Neural cell (in vitro differentiated cells): ENCODE results near the gene NEFH. TPM values are rescaled to one million over a fixed set of nuclear protein-coding genes. Genes with fewer than 3 reads are reported as not detected.

ENCODE experiments used
- H2AFZ ChIP-seq: fragments of 200-600, 300-800 bp; sonication (generic), shearing (Covaris generic); 2 replicates; pipeline ENCODE4 v1.6.0; 2014; ENCODE audit warnings: low read depth, mild to moderate bottlenecking, antibody characterized with exemption, low read length, moderate library complexity
- H3F3A ChIP-seq: fragments of 200-600 bp; shearing (Covaris generic); 2 replicates; pipeline ENCODE4 v1.6.1; 2016; ENCODE audit warnings: mild to moderate bottlenecking, moderate library complexity, mixed read lengths, antibody characterized with exemption, low read length; ENCODE audit not compliant: insufficient read depth, poor library complexity, severe bottlenecking
- H3K27ac ChIP-seq: fragments of 200-600, 300-800 bp; sonication (generic), shearing (Covaris generic); 2 replicates; pipeline ENCODE4 v1.5.1; 2014; ENCODE audit warnings: mild to moderate bottlenecking, low read length, moderate library complexity
- H3K27me3 ChIP-seq: fragments of 300-800, 200-600 bp; sonication (generic), shearing (Covaris generic); 2 replicates; pipeline ENCODE4 v1.6.0; 2014; ENCODE audit warnings: mild to moderate bottlenecking, low read depth, low read length, moderate library complexity; ENCODE audit not compliant: insufficient read depth
- H3K36me3 ChIP-seq: fragments of 300-800, 200-600 bp; sonication (generic), shearing (Covaris generic); 2 replicates; pipeline ENCODE4 v1.5.1; 2014; ENCODE audit warnings: mild to moderate bottlenecking, antibody characterized with exemption, low read length, moderate library complexity; ENCODE audit not compliant: insufficient read depth
- H3K4me2 ChIP-seq: fragments of 300-800, 200-600 bp; sonication (generic), shearing (Covaris generic); 2 replicates; pipeline ENCODE4 v1.6.0; 2014; ENCODE audit warnings: mild to moderate bottlenecking, low read length
- H3K4me3 ChIP-seq: fragments of 300-800, 200-600 bp; sonication (generic), shearing (Covaris generic); 2 replicates; pipeline ENCODE4 v1.5.1; 2014; ENCODE audit warnings: mild to moderate bottlenecking, low read length, moderate library complexity
- H3K79me2 ChIP-seq: fragments of 200-600 bp; shearing (Covaris generic); replicated peaks from 2 replicates; pipeline ENCODE4 v1.6.0; 2014; ENCODE audit warnings: mild to moderate bottlenecking, low read length, moderate library complexity; ENCODE audit not compliant: insufficient read depth
- H3K9ac ChIP-seq: fragments of 300-800, 200-600 bp; sonication (generic), shearing (Covaris generic); 2 replicates; pipeline ENCODE4 v1.6.1; 2016; ENCODE audit warnings: mild to moderate bottlenecking, low read length, mixed read lengths
- H3K9me2 ChIP-seq: fragments of 200-600 bp; shearing (Covaris generic); 2 replicates; pipeline ENCODE4 v1.6.1; 2016; ENCODE audit warnings: mild to moderate bottlenecking, low read length, mixed read lengths; ENCODE audit not compliant: insufficient read depth
- H3K9me3 ChIP-seq: fragments of 200-600, 300-800 bp; sonication (generic), shearing (Covaris generic); 2 replicates; pipeline ENCODE4 v1.6.1; 2016; ENCODE audit warnings: mild to moderate bottlenecking, mixed run types, low read length, moderate library complexity, mixed read lengths
- H4K20me1 ChIP-seq: fragments of 200-600 bp; shearing (Covaris generic); 2 replicates; pipeline ENCODE4 v1.6.1; 2016; ENCODE audit warnings: mild to moderate bottlenecking, mixed run types; ENCODE audit not compliant: insufficient read depth
- CTCF ChIP-seq: fragments of 450-650 bp; IDR thresholded peaks from 2 replicates; pipeline ENCODE4 v1.5.1; 2014; ENCODE audit warnings: antibody characterized with exemption, mild to moderate bottlenecking, moderate library complexity; ENCODE audit not compliant: poor library complexity, severe bottlenecking
- EP300 ChIP-seq: fragments of 450-650 bp; conservative IDR thresholded peaks from 2 replicates; pipeline ENCODE4 v1.6.1; 2014; ENCODE audit warnings: antibody characterized with exemption, mild to moderate bottlenecking, moderate library complexity; ENCODE audit not compliant: poor library complexity, severe bottlenecking
- EZH2 ChIP-seq: fragments of 200-600, 300-800 bp; shearing (Covaris generic), sonication (generic); IDR thresholded peaks from 2 replicates; pipeline ENCODE4 v1.6.1; 2014; ENCODE audit warnings: antibody characterized with exemption, low read length, borderline replicate concordance, mild to moderate bottlenecking; ENCODE audit not compliant: insufficient read depth, poor library complexity, severe bottlenecking
- MXI1 ChIP-seq: fragments of 450-650 bp; conservative IDR thresholded peaks from 2 replicates; pipeline ENCODE4 v1.6.1; 2014; ENCODE audit warnings: antibody characterized with exemption, mild to moderate bottlenecking; ENCODE audit not compliant: poor library complexity, severe bottlenecking
- POLR2AphosphoS5 ChIP-seq: IDR thresholded peaks from 2 replicates; pipeline ENCODE4 v1.6.1; 2012
- RAD21 ChIP-seq: fragments of 450-650 bp; conservative IDR thresholded peaks from 2 replicates; pipeline ENCODE4 v1.6.1; 2014; ENCODE audit warnings: antibody characterized with exemption, mild to moderate bottlenecking, moderate library complexity
- REST ChIP-seq: IDR thresholded peaks from 2 replicates; pipeline ENCODE4 v1.6.1; 2012; ENCODE audit warnings: borderline replicate concordance
- SMC3 ChIP-seq: fragments of 450-650 bp; conservative IDR thresholded peaks from 2 replicates; pipeline ENCODE4 v1.6.1; 2014; ENCODE audit warnings: antibody characterized with exemption, mild to moderate bottlenecking, moderate library complexity; ENCODE audit not compliant: poor library complexity
- TAF1 ChIP-seq: IDR thresholded peaks from 2 replicates; pipeline ENCODE4 v1.6.1; 2012; ENCODE audit warnings: low read depth
- polyA plus RNA-seq: library from polyadenylated mRNA; depleted of rRNA; stranded (reverse); fragments of >200 nt; gene quantifications from 2 replicates; pipeline ENCODE4 v1.2.3, GENCODE V29; 2014

Gene NEFH
- polyA plus RNA-seq, 1 donor from 2014 or later: 0.05 TPM

- no peaks in the 10 kb centered on the region for H3K9me2 ChIP-seq
- TF ChIP-seq RAD21: no peak
- no peak for TF ChIP-seq CTCF
- no peak for TF ChIP-seq POLR2AphosphoS5
- TF ChIP-seq EP300: no peak
- no peak for TF ChIP-seq MXI1
- TF ChIP-seq SMC3: no peak
- no peak for TF ChIP-seq EZH2
- no peak for TF ChIP-seq TAF1
- TF ChIP-seq REST: no peak
- no peaks in the 10 kb centered on the region for H3K27me3 ChIP-seq
- H3K79me2 ChIP-seq: no peaks in the 10 kb centered on the region
- no peak overlapping the region for H3K4me3 ChIP-seq
- H3F3A ChIP-seq: no peaks in the 10 kb centered on the region
- H2AFZ ChIP-seq: no peak overlapping the region
- no peaks in the 10 kb centered on the region for H3K9me3 ChIP-seq
- no peak overlapping the region for H3K27ac ChIP-seq
- no peaks in the 10 kb centered on the region for H4K20me1 ChIP-seq
- no peak overlapping the region for H3K4me2 ChIP-seq
- H3K9ac ChIP-seq: no peak overlapping the region
- no peaks in the 10 kb centered on the region for H3K36me3 ChIP-seq
Observed at GRCh38 chr22:29443861-29444792, 35.9 kb upstream of the NEFH start.

- H3K9ac ChIP-seq: no peak overlapping the region
- no peak overlapping the region for H3K4me2 ChIP-seq
- no peak overlapping the region for H2AFZ ChIP-seq
- H3K79me2 ChIP-seq: no peaks in the 10 kb centered on the region
- TF ChIP-seq TAF1 (no peak), SMC3 (no peak), REST (no peak), MXI1 (no peak), POLR2AphosphoS5 (no peak), CTCF (no peak), EZH2 (no peak)
- H3K4me3 ChIP-seq: no peak overlapping the region
- no peaks in the 10 kb centered on the region for H3K9me3 ChIP-seq
- H4K20me1 ChIP-seq: no peaks in the 10 kb centered on the region
- no peak overlapping the region for H3K27ac ChIP-seq
- no peaks in the 10 kb centered on the region for H3K36me3 ChIP-seq
- H3F3A ChIP-seq: no peaks in the 10 kb centered on the region
- H3K9me2 ChIP-seq: no peaks in the 10 kb centered on the region
- no peaks in the 10 kb centered on the region for H3K27me3 ChIP-seq
Observed at GRCh38 chr22:29445508-29445907, 34.5 kb upstream of the NEFH start.
